GM23248 (cell line): ENCODE data around the gene CEP164.

Experiments
- EZH2 ChIP-seq: fragments of 200-600 bp; sonication (generic); IDR thresholded peaks from 2 replicates; pipeline ENCODE4 v1.6.1; 2018; ENCODE audit warnings: antibody characterized with exemption, mild to moderate bottlenecking; ENCODE audit not compliant: insufficient read depth, poor library complexity, severe bottlenecking
- EZH2phosphoT487 ChIP-seq: fragments of 200-600 bp; sonication (generic); IDR thresholded peaks from 2 replicates; pipeline ENCODE4 v1.6.1; 2018; ENCODE audit warnings: antibody characterized with exemption, moderate library complexity, mild to moderate bottlenecking, low read depth; ENCODE audit not compliant: insufficient read depth

- TF ChIP-seq EZH2phosphoT487 (no peak), EZH2 (no peak)
These were observed 85.1 kb downstream of the CEP164 start for GRCh38 chr11:117412653-117413275.
